Fibroblast of skin of right biceps (primary cell): Measurements from ENCODE around the gene CBFA2T3.

Source experiments
- DNase-seq: peaks from one replicate; pipeline ENCODE4 v3.0.0-alpha.2; 2013

The CBFA2T3 gene

DNA sequence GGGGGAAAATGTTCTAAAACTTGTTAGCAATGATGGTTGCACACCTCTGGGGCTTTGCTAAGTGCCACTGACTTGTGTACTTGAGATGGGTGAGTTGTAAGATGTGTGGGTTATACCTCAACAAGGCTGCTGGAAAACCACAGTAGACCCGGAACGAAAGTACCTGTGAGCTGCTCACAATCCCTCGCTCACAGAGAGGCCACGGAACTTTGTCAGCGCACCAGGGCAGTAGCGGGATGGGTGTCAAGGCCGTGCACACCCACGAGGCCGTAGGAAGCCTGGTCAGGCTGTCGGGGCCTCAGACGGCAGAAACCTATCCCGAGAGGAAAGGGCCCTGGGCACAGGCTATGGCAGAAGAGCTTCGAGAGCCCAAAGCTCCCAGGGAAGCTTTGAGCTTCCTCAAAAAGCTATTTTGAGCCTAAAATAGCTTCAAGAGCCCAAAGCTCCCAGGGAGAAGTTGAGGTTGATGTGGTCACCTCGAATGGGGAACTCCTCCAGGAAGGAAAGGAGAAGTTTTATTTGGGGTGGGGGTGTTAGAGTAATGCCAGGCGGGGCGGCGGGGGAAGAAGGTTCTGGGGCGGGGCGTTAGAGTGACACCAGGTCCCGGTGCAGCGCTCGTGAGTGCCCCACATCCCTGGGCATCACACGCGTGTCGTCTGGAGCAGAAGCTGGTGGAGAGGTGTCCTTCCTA is 19.0 kb downstream of the CBFA2T3 start:
- DNase-seq = no peak

- no peak for DNase-seq
Measured at GRCh38 chr16:88957433-88957767, 19.6 kb downstream of the CBFA2T3 start.

DNA sequence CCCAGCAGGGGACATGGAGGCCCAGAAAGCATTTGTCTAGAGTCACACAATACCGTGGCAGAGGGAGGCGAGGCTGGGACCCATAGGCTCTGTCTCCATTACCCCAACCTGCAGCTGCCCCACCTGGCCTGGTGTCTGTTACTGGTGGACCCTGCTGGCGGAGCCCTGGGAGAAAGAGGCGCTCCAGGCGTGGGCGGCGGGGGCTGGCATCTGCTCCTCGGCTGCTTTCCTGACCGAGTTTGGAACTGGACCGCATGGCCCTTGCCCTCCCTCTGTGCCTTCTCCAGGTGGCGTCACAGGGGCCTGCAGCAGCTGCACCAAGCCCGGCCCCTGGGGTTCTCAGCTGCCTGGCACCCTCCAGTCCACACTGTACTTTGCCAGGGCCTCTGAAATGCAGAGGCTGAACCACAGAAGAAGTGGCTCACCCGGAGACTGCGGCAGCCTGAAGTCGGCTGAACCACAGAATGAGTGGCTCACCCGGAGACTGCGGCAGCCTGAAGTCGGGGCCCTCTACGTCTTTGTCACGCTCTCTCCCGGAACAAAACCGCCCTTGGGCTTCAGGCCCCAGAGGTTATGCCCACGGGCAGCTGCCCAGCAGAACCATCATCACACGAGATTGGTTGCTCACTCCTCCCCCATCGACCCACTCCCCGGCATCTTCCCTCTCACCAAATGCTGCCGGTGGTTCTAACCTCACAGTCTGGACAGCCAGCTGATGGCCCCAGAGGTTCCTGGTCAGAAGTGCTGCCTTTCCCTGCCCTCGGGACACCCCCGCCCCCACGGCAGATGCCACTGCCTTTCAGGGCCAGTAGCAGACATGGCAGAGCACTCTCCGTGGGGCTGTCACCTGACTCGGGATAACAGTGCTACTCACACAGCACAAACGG is 20.2 kb downstream of the CBFA2T3 start:
- no peak for DNase-seq

DNA sequence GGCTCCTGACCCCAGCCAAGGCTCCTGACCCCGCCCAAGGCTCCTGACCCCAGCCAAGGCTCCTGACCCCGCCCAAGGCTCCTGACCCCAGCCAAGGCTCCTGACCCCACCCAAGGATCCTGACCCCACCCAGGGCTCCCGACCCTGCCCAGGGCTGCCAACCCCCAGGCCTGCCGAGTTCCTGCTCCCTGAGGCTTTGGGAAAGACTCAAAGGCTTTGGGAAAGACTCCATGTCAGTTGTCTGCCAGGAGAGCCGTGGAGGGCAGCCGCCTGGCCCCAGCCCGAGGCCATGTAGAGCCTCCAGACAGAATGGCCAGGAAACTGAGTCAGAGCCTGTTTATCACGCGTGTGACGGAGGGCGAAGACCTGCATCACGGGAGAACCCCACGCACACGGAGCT is 21.1 kb downstream of the CBFA2T3 start:
- no peak for DNase-seq

DNA sequence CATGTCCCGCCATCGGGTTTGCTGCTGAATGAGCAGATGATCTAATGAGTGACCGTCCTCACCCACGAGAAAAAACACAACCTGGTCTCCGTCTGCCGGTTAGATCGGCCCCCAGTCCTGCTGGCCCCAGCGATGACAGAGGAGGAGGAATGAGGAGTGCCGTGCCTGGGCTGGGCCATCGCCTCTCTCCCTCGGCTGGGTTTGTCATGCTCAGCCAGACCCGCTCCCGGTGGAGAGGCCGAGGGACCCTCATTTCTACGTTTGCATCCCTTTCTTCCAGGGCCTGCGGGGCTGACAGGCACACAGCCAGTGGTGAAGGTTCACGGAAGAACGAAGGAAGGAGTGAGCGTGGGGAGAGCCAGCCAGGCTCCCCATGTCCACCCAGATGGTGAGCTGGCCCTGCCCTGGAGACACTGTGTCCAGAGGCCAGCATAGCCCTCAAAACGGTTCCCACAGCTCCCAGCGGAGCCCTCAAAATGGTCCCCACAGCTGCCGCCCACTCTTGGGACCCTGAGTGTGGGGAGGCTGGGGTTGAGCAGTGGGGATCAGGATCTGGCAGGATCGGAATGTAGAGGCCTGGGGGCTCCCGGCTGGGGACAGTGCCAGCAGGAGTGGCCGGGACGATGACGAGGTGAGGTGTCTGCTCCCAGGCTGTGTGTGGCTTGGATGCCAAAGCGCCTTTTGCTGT is 23.9 kb downstream of the CBFA2T3 start:
- no peak for DNase-seq

- DNase-seq = no peak
Measured at GRCh38 chr16:88951989-88952388, 25.0 kb downstream of the CBFA2T3 start.

DNA sequence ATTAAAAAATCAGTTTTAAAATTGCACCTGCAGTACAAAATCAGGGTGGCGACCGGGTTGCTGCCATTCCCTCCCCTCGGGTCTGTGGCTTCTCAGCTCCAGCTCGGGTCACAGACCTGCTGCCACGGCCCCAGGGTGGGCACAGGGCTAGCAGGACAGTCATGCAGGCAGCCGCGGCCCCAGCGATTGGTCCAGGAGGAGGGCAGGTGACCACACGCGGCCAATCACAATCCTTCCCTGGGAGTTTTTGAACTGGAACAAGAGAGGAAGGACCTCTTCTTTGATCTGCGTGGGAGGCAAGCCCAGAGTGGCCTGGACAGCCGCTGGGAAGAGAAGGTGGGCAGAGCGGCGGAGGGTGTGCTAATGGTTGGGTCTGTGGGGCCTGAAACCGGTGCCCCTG is 25.5 kb downstream of the CBFA2T3 start:
- DNase-seq = no peak

- no peak for DNase-seq
Measured at GRCh38 chr16:88948781-88949490, 28.1 kb downstream of the CBFA2T3 start.

DNA sequence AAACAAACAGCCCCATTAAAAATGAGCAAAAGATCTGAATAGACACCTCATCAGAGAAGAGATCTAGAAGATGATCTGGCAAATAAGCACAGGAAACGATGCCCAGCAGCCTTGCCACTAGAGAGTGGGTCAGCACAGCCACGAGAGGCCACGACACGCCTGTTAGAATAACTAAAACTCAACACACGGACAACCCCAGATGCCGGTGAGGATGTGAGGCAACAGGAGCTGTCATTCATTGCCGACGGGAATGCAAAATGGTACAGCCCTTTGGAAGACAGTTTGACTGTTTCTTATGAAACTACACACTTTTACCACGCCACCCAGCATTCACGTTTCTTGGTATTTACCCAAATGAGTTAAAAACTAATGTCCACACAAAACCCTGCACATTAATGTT is 31.5 kb downstream of the CBFA2T3 start:
- no peak for DNase-seq

- no peak for DNase-seq
Measured at GRCh38 chr16:88943741-88944140, 33.3 kb downstream of the CBFA2T3 start.

DNA sequence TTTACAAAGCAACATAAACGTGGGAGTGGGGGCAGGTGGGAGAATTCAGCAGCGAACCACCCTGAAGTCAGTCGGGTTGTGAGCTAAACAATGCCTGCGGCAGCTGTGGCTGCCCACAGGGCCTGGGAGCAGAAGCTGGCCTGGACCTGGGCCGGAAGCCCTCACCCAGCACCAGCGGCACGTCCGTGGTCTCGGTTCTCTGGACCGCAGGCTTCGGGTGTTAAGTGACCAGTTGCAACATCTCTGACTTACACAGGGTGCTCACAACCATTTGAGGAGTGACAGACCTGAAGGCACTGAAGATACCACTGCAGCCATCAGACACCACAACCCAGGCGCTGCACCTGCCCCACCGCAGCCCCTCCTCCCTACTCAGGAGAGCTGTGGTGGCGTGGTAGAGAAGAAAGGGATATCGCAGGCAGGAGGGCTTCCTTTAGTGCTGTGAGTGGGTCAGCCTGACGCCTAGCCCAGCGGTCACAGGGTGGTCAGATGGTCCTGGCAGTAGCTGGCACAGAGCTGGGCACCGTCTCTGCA is 33.8 kb downstream of the CBFA2T3 start:
- no peak for DNase-seq

DNA sequence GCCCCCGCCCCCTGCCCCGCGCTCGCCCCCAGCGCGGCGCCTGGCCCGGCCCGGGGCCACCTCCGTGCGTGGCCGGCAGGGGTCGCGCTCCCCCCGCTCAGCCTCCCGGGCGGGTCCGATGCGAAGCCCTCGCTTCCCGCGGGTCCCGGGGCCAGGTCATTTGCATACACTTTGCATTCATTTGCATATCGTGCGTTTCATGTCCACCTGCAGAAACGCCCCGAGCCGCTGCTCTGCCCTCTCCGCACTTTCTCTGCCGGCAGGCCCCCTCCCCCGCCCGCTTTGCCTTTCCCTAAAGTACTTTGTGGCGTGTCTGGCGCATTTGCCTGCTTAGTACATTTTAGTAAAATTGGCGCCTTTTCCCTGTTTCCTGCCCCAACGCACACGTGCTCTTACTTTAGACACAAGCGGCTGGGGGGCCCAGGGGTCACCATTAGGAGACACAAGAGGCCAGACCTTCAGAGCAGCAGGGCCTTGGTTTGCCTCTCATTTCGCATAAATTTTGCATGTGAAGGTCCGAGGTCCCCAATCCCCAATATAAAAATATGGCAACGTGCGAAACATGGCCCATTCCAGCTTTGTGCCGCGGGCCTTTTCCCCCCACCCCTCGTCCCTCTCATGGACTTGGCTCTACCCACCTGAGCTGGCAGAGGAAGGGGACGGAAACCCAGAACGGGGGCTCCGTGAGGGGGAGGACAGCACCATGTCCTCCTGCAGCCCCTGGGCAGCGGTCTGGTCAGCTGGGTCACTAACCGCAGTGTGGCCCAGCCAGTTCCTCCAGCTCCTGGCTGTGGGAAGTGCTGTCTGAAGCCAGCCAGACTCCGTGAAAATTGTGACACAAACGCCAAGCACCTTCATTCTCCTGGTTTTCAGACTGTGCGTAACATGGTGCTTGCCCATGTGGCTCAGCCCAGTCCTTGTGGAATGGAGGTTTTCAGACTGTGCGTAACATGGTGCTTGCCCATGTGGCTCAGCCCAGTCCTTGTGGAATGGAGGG is 34.8 kb downstream of the CBFA2T3 start:
- no peak for DNase-seq

DNA sequence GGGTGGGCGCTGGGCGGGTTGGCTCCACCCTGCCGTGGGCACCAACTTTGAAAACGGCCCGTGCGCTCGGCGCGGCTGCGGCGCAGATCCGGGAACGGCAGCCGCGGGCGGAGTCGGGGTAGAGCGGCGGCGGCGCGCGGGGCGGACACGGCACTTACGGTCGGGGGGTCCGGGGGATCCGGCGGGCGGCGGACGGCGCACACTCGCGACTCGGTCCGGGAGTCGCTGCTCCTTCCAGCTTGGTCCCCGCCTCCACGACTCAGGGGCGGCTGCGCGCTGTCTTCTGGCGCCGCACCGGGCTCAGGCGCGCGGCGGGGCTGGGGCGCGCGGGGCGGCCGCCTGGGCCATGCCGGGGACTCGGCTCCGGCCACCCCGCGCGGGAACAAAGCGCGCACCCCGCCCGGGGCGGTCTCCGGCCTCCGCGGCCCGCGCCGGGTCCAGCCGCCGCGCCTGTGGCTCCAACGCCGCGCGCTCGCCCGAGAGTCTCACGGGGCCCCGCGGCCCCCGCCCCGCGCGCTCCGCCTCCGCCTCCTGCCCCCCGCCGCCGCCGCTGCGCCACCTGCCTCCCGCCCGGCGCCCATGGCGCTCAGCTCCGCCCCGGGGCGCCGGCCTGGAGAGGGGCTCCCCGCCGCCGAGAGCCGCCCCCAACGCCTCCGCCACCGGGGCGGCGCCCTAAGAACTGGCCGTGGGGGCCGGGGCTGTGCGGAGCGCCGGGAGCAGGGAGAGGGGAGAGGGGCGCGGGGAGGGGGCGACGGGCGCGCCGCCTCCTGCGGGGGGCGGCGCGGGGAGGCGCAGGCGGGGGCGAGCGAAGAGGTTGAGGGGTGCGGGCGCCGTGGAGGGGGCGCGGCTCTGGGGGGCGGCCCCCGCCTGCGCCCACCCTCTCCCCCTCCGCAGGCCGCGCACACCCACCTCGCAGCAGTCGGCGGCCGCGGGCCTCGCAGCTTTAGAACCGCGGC is 35.9 kb downstream of the CBFA2T3 start:
- DNase-seq = no peak

- DNase-seq = no peak
Measured at GRCh38 chr16:88939972-88940861, 36.8 kb downstream of the CBFA2T3 start.

- no peak for DNase-seq
Measured at GRCh38 chr16:88939245-88939971, 37.6 kb downstream of the CBFA2T3 start.

- DNase-seq = no peak
Measured at GRCh38 chr16:88938777-88939244, 38.2 kb downstream of the CBFA2T3 start.

GRCh38 chr16:88938119-88938776 is 38.8 kb downstream of the CBFA2T3 start:
- no peak for DNase-seq

DNA sequence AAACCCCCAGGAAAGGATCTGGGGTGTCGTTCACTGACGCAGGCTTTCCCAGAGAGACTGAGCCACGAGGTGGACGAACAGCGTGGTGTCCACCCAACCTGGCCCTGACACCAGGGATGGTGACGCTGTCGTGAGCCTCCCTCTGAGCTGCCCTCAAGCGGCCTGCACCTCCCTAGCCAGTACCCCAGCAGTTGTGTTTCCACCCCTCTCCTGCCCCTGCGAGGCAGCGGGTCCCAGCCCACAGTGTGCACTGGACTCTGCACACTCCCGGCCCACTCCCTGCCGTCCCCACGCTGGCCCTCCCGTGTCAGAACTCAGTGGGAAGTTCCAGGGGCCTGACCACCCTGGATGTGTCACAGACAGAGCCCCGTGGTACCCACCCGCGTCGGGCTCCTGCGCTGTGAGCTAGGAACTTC is 39.8 kb downstream of the CBFA2T3 start:
- DNase-seq = no peak
